ENCODE data around the gene HJV.

HJV gene

GRCh38 chr1:146039844-146040194 lies 18.3 kb upstream of the HJV start:
- DNase-seq (ENCODE audit: low spot score): no peak

GRCh38 chr1:146036965-146037646 lies 15.6 kb upstream of the HJV start:
- no peak for TF ChIP-seq CTCF (IDR thresholded peaks at IDR 0.05; ENCODE audit: extremely low read depth, missing control alignments)
- DNase-seq (ENCODE audit: low spot score): no peak

More at GRCh38 chr1:146039844-146040194, 18.3 kb upstream of the HJV start:
- no peak for TF ChIP-seq CTCF (IDR thresholded peaks at IDR 0.05; ENCODE audit: extremely low read depth, missing control alignments)

- DNase-seq (ENCODE audit: low spot score): no peak
- no peak for TF ChIP-seq CTCF (IDR thresholded peaks at IDR 0.05; ENCODE audit: extremely low read depth, missing control alignments)
These were observed 14.9 kb upstream of the HJV start for GRCh38 chr1:146036241-146036964.

GRCh38 chr1:146035048-146035423 lies 13.5 kb upstream of the HJV start:
- TF ChIP-seq CTCF (IDR thresholded peaks at IDR 0.05; ENCODE audit: extremely low read depth, missing control alignments): no peak
- no peak for DNase-seq (ENCODE audit: low spot score)

- DNase-seq (ENCODE audit: low spot score): peak; percentile 43
- peak; percentile 34 for TF ChIP-seq CTCF (IDR thresholded peaks at IDR 0.05; ENCODE audit: extremely low read depth, missing control alignments)
These were observed 11.2 kb upstream of the HJV start for GRCh38 chr1:146032631-146033219.

- no peak for DNase-seq (ENCODE audit: low spot score)
These were observed 9.9 kb upstream of the HJV start for GRCh38 chr1:146031476-146031875.

More at GRCh38 chr1:146031476-146031875, 9.9 kb upstream of the HJV start:
- no peak for TF ChIP-seq CTCF (IDR thresholded peaks at IDR 0.05; ENCODE audit: extremely low read depth, missing control alignments)

All from GM20000 (cell line).